Measurements from ENCODE around the gene ALDH1A3.

The ALDH1A3 gene

GRCh38 chr15:100923902-100924301, 44.3 kb downstream of the ALDH1A3 start:
- no peak for DNase-seq (ENCODE audit: low read depth in 4 of 4, low spot score in 1 of 4)

GRCh38 chr15:100924436-100924835, 44.8 kb downstream of the ALDH1A3 start:
- DNase-seq (ENCODE audit: low read depth in 4 of 4, low spot score in 1 of 4) = no peak

DNA sequence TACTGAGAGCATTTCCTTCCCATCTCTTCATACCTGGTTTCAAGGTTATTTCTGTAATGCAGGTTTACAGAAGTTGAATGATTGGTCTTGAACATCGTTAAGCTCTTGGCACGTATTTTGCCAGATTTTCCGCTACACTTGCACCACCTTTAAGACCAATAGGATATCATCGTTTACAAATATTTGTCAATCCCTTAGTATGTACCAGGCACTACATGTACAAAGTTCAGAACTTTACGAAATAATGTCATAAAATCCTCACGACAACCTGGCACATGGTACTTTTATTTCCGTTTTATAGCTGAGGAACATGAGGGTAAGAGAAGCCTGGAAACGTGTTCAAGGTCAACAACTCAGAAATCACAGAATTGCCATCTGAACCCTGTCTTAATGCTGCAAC, 45.8 kb downstream of the ALDH1A3 start:
- DNase-seq (ENCODE audit: low read depth in 4 of 4, low spot score in 1 of 4) = no peak

- no peak for DNase-seq (ENCODE audit: low read depth in 4 of 4, low spot score in 1 of 4)
Observed at GRCh38 chr15:100926258-100926657, 46.6 kb downstream of the ALDH1A3 start.

DNA sequence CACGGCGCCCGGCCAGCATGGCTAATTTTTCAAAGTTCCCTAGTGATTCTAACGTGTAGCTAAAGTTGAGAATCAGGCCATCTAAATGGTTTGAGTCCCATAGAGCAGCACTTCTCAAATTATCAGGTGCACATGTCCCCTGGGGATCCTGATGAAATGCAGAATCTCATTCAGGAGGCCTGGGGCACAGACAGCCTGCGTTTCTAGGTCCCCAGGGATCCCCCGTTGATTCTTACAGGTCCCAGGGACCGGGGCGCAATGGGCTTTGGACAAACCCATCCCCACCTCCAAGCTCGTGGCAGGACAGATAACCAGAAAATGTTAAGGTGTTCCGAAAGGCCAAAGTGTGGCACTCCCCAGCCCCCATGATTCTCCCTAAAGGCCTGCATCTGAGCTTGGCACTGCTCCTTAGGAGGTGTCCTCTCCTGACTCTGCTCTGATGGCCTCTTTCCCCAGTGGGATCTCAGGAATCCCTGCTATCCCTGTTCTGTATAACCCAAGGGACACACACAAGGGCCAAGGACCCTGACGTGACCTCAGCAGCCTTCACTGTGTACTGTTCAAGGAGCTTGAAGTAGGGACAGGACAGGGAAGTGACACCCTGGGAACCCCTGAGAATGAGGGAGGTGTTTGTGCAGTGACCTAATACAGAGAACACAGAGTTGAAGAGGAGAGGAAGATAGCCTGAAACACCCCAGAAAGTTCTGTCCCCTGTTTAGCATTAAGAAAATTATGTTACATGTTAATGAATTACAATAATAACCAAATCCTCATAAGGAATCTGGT, 47.5 kb downstream of the ALDH1A3 start:
- no peak for DNase-seq (ENCODE audit: low read depth in 4 of 4, low spot score in 1 of 4)

GRCh38 chr15:100928632-100929280, 49.1 kb downstream of the ALDH1A3 start:
- DNase-seq (ENCODE audit: low read depth in 4 of 4, low spot score in 1 of 4) = no peak

- DNase-seq (ENCODE audit: low read depth in 4 of 4, low spot score in 1 of 4) = no peak
Observed at GRCh38 chr15:100929641-100930042, 50.0 kb downstream of the ALDH1A3 start.

DNA sequence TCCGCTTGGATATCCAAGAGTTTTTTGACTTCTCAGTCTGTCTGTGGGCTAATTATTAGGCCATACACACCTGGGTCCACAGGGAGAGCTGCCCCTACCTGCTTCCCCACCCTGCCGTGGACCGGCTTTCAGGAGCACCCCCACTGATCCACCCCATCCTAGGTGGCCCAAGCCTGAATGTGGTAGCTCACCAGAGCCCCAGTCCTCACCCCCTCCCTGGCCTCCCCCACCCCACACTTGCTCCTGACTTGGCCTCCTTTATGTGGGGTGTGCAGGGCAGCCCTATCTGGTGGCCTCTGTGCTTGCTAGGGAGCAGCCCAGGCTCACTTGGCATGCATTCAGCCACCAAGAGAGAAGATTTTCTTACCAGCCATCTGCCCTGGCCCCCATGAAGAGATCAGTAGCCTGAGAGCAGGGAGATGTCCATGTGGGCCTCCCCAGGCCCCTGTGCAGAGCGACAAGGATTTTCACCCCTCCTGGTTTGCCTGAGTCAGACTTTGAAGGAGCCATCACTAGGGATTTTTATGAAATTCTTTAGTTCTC, 50.7 kb downstream of the ALDH1A3 start:
- DNase-seq (ENCODE audit: low read depth in 4 of 4, low spot score in 1 of 4) = no peak

GRCh38 chr15:100931143-100931890, 51.7 kb downstream of the ALDH1A3 start:
- DNase-seq (ENCODE audit: low read depth in 4 of 4, low spot score in 1 of 4) = no peak

GRCh38 chr15:100932676-100933348, 53.2 kb downstream of the ALDH1A3 start:
- DNase-seq (ENCODE audit: low read depth in 4 of 4, low spot score in 1 of 4) = no peak

DNA sequence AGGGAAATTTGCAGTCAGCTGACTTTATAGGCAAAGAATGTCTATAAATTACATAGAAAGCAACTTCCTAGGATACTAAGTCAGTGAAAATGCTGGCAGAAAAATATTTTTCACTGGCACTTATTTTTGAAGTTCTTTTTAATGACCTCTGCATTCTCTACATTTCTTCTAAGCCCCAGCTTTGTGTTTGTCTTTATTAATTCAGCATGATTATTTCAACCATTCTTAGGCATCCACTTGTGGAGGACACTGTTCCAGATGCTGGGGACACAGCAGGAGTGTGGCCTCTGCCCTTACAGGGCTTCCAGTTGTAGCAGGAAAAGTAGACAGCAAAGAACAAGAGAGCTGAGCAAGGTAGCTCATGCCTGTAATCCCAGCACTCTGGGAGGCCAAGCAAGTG, 54.5 kb downstream of the ALDH1A3 start:
- no peak for DNase-seq (ENCODE audit: low read depth in 4 of 4, low spot score in 1 of 4)

GRCh38 chr15:100934726-100935125, 55.1 kb downstream of the ALDH1A3 start:
- no peak for DNase-seq (ENCODE audit: low read depth in 4 of 4, low spot score in 1 of 4)

DNA sequence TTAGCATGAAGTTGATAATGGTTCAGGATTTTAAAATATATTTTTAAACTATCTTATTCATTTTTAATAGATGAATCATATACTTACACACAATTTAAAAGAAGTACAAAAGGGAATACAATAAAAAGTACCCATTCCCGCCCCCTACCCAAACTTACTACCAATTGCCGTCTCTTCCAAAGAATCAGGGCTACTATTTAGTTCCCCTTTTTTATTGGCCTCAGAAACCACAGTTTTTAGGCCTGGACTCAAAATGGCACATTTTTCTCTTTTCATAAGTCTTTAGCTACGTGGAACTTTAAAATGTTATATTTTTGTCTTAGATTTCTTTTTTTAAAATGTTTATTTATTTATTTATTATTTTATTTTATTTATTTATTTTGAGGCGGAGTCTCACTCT, 57.5 kb downstream of the ALDH1A3 start:
- no peak for DNase-seq (ENCODE audit: low read depth in 4 of 4, low spot score in 1 of 4)

DNA sequence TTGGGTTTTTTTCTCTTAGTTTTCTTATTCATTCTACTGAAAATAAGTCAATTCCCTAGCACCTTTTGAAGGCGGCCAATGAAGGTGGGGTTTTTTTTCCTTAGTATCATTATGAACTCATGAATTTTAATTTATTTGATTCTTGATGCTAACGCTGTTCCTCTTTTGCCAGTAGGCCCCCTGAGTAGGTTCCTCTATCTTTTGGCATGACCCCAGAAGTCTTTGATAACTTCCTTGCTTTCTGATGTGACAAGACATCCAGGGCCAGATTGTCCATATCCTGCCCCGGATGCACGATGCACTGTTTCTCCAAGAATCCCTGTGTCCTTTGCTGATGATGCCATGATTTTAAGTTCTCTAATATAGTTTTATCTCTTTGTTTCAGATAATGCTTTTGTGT, 60.2 kb downstream of the ALDH1A3 start:
- DNase-seq (ENCODE audit: low read depth in 4 of 4, low spot score in 1 of 4) = no peak

DNA sequence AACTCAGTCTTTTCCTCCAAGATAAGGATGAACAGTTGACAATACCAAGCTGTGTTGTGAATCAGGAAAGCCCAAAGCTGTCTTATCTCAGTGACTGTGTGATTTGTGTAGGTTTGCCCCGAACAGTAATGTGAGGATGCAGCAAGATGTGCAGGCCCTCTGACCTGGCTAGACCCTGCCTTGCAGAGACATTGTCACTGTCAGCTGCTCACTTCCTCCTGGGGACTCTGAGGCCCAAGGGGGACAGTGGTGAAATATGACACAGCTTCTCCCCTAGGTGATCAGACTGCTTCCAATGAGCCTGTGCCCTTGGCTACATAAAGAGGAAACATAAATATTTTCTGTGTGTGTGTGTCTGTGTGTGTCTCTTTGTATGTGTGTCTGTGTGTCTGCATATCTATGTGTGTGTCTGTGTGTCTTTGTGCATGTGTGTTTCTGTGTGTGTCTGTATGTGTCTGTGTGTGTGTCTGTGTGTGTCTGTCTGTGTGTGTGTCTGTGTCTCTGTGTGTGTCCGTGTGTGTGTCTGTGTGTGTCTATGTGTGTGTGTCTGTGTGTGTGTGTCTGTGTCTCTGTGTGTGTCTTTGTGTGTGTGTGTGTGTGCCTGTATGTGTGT, 61.2 kb downstream of the ALDH1A3 start:
- DNase-seq (ENCODE audit: low read depth in 4 of 4, low spot score in 1 of 4) = no peak

DNA sequence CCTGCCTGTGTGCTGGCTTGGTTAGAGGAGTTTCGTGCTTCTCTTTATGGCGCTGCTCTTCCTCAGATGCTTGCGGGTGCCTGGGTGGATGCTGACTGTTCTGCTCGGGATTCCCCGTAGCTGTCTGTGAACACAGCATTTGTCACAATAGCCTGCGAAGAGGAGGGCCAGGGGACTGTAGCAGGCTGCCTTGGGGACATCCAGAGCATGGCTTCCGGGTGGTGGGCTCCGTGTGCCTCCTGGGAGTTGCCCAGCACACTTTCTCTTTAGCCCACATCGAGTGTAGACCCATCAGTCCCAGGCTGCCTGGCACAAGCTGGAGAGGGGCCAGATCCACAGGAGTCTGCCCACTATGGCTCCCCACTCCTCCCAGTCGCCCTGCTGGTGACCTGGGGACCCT, 61.9 kb downstream of the ALDH1A3 start:
- DNase-seq (ENCODE audit: low read depth in 4 of 4, low spot score in 1 of 4) = no peak

- no peak for DNase-seq (ENCODE audit: low read depth in 4 of 4, low spot score in 1 of 4)
Observed at GRCh38 chr15:100942656-100943425, 63.2 kb downstream of the ALDH1A3 start.

GRCh38 chr15:100944244-100944895, 64.7 kb downstream of the ALDH1A3 start:
- no peak for DNase-seq (ENCODE audit: low read depth in 4 of 4, low spot score in 1 of 4)

- DNase-seq (ENCODE audit: low read depth in 4 of 4, low spot score in 1 of 4) = no peak
Observed at GRCh38 chr15:100944986-100945385, 65.4 kb downstream of the ALDH1A3 start.

Data from stimulated activated CD4-positive, alpha-beta T cell treated with anti-CD3 and anti-CD28 coated beads, Interleukin-1b, Interleukin-23, amount 100 ng/mL, for 24 hours (primary cell).